ENCODE measurements around the gene SLC14A1. TPM values are rescaled to one million over a fixed set of nuclear protein-coding genes. Genes with fewer than 3 reads are reported as not detected.

Gene SLC14A1
- total RNA-seq, 3 donors from 2014 or later (not counting 1 experiment from before 2014, with no cell fraction given) = 21.2 to 51.6 (median 42.2) TPM

GRCh38 chr18:45782662-45783061, 58.7 kb downstream of the SLC14A1 start:
- Histone ChIP-seq H3K36me3 (ENCODE audit: control insufficient read depth, insufficient read depth, low read length) (no peaks in the 10 kb centered on the region), H3K4me3 (ENCODE audit: low read length) (no peak overlapping the region), H3K9me3 (ENCODE audit: control insufficient read depth, insufficient read depth, low read length) (no peaks in the 10 kb centered on the region), H3K27ac (ENCODE audit: low read length) (no peak overlapping the region), H3K4me1 (ENCODE audit: control insufficient read depth, insufficient read depth, low read length) (peaks cover 19% of the 10 kb centered on the region), H3K27me3 (ENCODE audit: control insufficient read depth, insufficient read depth, low read length) (no peaks in the 10 kb centered on the region)
- H3K4me3 Mint-ChIP-seq = no peak overlapping the region
- no peak overlapping the region for H3K27ac Mint-ChIP-seq
- ATAC-seq (no peak), DNase-seq (no peak)
- intact Hi-C loops (cut with micrococcal nuclease) = no loop called here
- no peak for TF ChIP-seq CTCF (IDR thresholded peaks at IDR 0.05)
- H3K4me1 Mint-ChIP-seq = peaks cover 12 to 18% of the 10 kb centered on the region in 2 donors
- peaks cover 0 to 8% of the 10 kb centered on the region in 2 donors for H3K27me3 Mint-ChIP-seq (ENCODE audit: low read depth in 2 of 2)
- 86% methylated on average over 1 of the region's 1 CpG for WGBS (ENCODE audit: insufficient coverage)
- H3K36me3 Mint-ChIP-seq = no peaks in the 10 kb centered on the region
- no peaks in the 10 kb centered on the region for H3K9me3 Mint-ChIP-seq

- ATAC-seq (no peak), DNase-seq (no peak)
- Histone ChIP-seq H3K4me1 (ENCODE audit: control insufficient read depth, insufficient read depth, low read length) (peaks cover 19% of the 10 kb centered on the region), H3K9me3 (ENCODE audit: control insufficient read depth, insufficient read depth, low read length) (no peaks in the 10 kb centered on the region), H3K4me3 (ENCODE audit: low read length) (no peak overlapping the region), H3K27ac (ENCODE audit: low read length) (no peak overlapping the region), H3K27me3 (ENCODE audit: control insufficient read depth, insufficient read depth, low read length) (no peaks in the 10 kb centered on the region), H3K36me3 (ENCODE audit: control insufficient read depth, insufficient read depth, low read length) (no peaks in the 10 kb centered on the region)
- Mint-ChIP-seq H3K4me1 (peaks cover 12 to 18% of the 10 kb centered on the region in 2 donors), H3K9me3 (no peaks in the 10 kb centered on the region), H3K4me3 (no peak overlapping the region), H3K27me3 (ENCODE audit: low read depth in 2 of 2) (peaks cover 0 to 5% of the 10 kb centered on the region in 2 donors), H3K27ac (no peak overlapping the region), H3K36me3 (no peaks in the 10 kb centered on the region)
- WGBS (ENCODE audit: insufficient coverage) = 93% methylated on average over 6 of the region's 9 CpGs
- intact Hi-C loops (cut with micrococcal nuclease) = loop anchor here (2.0 kb wide), 1 partner anchor 97 kb away; no protein-coding TSS in a partner anchor
- TF ChIP-seq CTCF (IDR thresholded peaks at IDR 0.05) = no peak
Measured at GRCh38 chr18:45783097-45784075, 59.4 kb downstream of the SLC14A1 start.

- H3K27me3 ChIP-seq (ENCODE audit: control insufficient read depth, insufficient read depth, low read length) = no peaks in the 10 kb centered on the region
- no peaks in the 10 kb centered on the region for H3K36me3 Mint-ChIP-seq
- H3K27me3 Mint-ChIP-seq (ENCODE audit: low read depth in 2 of 2) = peaks cover 0 to 3% of the 10 kb centered on the region in 2 donors
- H3K4me1 ChIP-seq (ENCODE audit: control insufficient read depth, insufficient read depth, low read length) = peaks cover 19% of the 10 kb centered on the region
- 21% methylated on average over 3 of the region's 4 CpGs for WGBS (ENCODE audit: insufficient coverage)
- no peaks in the 10 kb centered on the region for H3K9me3 ChIP-seq (ENCODE audit: control insufficient read depth, insufficient read depth, low read length)
- peak overlapping the region; percentile 55 for H3K27ac ChIP-seq (ENCODE audit: low read length)
- no peak for TF ChIP-seq CTCF (IDR thresholded peaks at IDR 0.05)
- ATAC-seq (peak; percentile 92 to 99 (median 96)), DNase-seq (peak; percentile 37 to 50)
- H3K4me3 ChIP-seq (ENCODE audit: low read length) = peak overlapping the region; percentile 12
- H3K27ac Mint-ChIP-seq = peak overlapping the region; percentile 67 to 84
- H3K4me1 Mint-ChIP-seq = peaks cover 12 to 18% of the 10 kb centered on the region in 2 donors
- peak overlapping the region; percentile 32 for H3K4me3 Mint-ChIP-seq
- H3K36me3 ChIP-seq (ENCODE audit: control insufficient read depth, insufficient read depth, low read length) = no peaks in the 10 kb centered on the region
- intact Hi-C loops (cut with micrococcal nuclease) = loop anchor here (2.0 kb wide), 1 partner anchor 98 kb away; no protein-coding TSS in a partner anchor
- H3K9me3 Mint-ChIP-seq = no peaks in the 10 kb centered on the region
Measured at GRCh38 chr18:45785134-45785533, 61.2 kb downstream of the SLC14A1 start.

Measured in natural killer cell (primary cell).